Myocyte (in vitro differentiated cells): Measurements from ENCODE around the gene CCDC172. TPM values are rescaled to one million over a fixed set of nuclear protein-coding genes. Genes with fewer than 3 reads are reported as not detected.
"Not testable (repeated sequence)": the region's sequence is repeated elsewhere in the genome, so short reads cannot be mapped to it uniquely, and the experiment has no call there.

Source experiments
- DNase-seq: peaks from one replicate; pipeline ENCODE4 v3.0.0-alpha.2; 2012; ENCODE audit warnings: low read depth
- total RNA-seq: library from RNA; depleted of rRNA; stranded (reverse); fragments of >200 nt; gene quantifications from 2 replicates; pipeline ENCODE4 v1.2.3, GENCODE V29; 2014

CCDC172 gene
- total RNA-seq, 1 donor from 2014 or later: not detected

DNA sequence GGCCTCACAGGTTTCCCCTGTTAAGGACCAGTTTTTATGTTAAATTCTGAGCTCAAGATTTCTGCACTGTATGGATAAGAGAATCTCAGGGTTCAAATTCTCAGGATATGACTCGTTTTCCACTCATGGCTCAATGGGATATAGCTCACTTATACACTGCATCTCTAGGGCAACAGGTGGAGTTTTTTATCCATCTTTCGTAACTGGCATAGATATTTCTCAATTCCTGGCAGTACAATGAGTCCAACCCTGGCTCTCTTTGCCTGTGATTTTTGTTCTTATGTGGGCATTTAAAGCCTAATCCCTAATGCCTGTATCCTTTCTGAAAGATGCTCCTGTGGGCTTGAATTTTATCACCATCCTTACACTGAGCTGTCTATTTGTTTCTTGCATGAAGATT, 7.6 kb downstream of the CCDC172 start:
- DNase-seq: no peak

DNA sequence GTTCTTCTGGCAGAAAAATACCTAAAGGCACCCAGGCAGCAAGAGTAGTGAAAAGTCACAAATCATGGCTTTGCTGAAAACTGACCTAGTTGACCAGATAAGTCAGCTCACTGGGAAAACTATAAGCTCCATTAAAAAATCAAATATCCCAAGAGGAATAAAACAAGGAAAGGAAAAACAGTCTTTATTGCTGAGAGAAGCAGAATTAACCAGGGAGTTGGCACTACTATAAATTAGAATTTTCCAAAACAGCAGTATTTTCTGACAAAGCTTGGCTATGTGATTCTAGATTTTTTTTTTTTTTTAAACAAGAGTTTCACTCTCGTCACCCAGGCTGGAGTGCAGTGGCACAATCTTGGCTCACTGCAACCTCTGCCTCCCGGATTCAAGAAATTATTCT, 12.6 kb downstream of the CCDC172 start:
- DNase-seq: no peak

DNA sequence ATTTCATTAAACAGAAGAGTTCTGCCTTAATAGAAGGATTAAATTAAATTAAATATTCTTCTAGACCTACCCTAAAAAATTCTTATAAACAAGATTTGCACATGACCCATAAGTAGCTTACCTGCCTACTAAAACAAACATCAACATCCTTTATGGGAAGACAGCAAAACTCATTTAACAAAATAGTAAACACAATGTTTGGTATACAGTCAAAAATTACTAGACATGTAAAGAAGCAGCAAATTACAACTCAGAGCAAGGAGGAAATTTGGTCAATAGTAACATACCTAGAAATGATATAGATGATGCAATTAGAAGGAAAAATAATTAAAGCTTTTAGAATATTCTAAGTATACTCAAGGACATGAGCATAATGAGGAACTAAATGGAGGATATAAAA, 27.9 kb downstream of the CCDC172 start:
- DNase-seq: no peak

DNA sequence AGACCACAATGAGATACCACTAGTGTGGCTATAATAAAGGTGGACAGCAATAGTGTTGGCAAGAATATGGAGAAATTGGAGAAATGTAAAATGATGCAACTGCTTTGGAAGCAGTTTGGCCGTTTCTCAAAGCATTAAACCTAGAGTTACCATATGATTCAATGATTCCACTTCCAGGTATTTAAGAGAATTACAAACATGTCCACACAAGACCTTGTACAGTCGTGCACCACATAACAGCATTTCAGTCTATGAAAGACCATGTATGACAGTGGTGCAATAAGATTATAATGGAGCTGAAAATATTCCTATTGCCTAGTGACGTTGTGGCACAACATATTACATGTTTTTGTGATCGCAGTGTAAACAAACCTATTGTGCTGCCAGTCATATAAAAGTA, 29.6 kb downstream of the CCDC172 start:
- DNase-seq: no peak

DNA sequence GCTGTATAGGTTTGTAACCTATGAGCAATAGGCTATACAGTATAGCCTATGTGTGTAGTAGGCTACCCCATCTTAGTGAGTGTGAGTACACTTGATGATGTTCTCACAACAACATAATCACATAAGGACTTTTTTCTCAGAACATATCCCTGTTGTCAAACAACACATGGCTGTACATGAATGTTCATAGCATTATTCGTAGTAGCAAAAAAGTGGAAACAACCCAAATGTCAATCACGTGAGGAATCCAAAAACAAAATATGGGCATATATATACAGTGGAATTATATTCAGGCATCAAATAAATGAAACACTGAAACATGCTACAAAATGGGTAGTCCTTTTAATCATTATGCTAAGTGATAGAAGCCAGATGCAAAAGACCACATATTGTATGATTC, 31.1 kb downstream of the CCDC172 start:
- DNase-seq: no peak

DNA sequence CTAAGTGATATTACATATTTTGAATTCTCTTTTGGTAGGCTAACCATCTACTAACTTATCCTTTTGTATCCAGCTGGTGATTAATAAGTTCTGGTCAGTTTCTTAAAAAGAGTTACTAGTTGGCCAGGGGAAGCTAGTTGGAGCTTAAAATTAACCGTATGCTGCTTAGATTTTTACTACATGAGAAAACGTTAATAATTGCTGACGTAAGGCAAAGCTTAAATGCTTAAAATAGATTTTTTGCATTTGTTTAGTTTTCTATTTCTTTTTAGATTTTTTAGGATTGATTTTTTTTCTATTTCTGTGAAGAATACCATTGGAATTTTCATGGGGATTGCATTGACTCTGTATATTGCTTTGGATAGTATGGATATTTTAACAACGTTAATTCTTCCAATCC, 32.6 kb downstream of the CCDC172 start:
- DNase-seq: no peak

DNA sequence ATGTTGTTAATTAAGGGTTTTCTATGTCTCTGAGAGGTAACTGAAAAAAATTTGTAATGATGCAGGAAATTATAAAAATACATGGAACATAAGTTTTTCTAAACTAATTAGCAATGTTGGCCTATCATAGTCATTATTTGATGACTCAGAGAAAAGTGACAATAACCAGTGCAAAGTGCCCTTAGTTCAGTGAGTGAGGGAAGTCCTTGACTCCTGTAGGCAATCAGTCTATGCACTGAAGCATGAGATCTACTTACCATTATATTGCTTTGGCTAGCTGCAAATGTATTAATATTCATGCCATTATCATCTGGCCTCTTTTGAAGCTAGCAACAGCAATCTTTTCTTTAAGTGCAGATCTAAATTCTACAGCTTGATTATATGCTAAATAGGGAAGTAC, 40.6 kb downstream of the CCDC172 start:
- no peak for DNase-seq

DNA sequence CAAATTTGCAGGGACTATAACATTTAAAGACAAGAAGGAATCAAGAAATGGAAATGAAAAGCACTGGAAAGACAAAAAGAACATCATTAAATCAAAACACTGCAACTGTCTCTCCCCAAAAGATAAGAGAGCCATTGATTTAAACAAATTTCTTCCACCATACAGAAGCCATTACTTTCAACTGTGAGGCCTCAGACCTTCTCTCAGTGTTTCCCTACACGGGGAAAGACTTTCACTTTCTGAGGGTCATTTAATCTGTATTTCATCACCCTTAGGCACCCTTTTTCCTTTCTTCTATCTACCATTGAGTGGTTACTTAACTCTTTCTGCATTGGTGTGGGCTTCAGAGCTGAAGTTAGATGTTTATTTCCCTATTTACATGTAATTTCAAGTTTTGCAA, 47.5 kb downstream of the CCDC172 start:
- DNase-seq: peak; percentile 32

DNA sequence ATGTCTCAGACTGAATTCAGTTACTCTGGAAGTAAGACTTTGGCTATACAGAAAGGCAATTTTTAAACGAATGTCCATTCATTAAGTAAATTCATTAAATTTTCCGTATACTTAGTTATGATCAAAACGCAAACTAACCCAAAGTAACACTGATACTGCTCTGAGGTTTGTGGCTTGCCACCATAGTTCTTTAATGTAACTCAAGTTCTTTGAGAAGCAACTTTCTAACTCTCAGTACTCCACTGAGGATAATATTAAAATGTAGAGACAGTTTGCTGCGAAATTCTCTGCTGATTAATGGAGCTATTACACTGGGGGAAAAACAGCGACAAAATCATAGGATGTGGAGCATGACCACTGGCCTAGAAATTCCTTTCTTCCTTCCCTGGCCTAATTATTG, 58.0 kb downstream of the CCDC172 start:
- no peak for DNase-seq

DNA sequence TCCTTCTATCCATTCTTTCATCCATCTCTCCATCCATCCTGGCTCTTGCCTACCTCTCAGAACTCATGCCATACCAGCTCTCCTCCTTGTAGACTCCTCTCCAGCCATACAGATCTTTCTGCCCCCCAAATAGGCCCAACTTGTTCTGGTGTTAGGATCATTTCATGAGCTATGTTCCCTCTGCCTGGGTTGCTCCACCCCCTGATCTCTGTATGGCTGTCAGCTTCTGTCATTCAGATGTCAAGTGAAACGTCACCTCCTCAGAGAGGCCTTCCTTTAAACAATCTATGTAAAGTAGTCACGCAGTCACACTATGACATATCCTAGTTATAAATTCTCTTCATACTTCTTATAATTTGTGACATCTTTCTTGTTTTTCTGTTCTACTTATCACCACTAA, 61.1 kb downstream of the CCDC172 start:
- DNase-seq: no peak

DNA sequence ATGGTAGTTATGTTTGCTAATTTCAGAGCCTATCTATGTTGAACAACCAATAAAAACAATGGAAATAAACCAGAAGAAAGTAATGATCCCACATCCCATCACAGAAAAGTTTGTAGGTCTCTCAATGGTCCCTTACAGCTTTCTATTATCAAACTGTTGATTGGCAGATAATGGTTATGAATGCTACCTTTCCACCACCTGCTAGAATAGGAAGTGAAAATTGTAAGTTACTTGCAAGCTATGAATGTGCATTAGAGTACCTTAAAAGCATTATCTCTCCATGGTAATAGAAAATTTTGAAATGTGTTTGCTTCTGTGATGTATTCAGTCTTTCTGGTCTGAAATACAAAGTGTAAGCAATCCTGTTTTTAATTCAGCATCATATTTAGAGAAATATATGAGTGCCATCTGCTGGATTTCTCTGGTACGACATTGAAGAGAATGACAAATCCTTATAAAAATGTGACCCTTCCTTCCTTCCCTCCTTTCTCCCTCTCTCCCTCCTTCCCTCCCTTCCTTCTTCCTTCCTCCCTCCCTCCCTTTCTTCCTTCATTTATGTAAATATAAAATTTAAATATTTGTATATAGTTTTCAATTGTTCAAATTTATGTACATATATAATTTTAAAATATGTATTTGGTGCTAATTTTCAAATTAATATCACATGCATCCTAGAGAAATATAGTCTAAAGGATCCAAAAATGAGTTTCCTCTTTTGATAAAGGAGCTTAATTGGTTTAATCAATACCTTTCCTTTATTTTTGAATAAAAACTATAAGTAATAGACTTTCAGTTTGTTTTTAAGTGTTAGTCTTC, 62.0 kb downstream of the CCDC172 start:
- DNase-seq: peak; percentile 72

DNA sequence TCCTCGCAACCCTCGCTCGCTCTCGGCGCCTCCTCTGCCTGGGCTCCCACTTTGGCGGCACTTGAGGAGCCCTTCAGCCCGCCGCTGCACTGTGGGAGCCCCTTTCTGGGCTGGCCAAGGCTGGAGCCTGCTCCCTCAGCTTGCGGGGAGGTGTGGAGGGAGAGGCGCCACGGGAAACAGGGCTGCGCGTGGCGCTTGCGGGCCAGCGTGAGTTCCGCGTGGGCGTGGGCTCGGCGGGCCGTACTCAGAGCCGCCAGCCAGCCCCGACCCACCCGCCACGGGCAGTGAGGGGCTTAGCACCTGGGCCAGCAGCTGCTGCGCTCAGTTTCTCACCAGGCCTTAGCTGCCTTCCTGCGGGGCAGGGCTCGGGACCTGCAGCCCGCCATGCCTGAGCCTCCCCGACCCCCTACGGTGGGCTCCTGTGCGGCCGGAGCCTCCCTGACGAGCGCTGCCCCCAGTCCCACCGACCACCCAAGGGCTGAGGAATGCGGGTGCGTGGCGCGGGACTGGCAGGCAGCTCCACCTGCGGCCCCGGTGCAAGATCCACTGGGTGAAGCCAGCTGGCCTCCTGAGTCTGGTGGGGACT, 69.1 kb downstream of the CCDC172 start:
- not testable (repeated sequence) for DNase-seq

DNA sequence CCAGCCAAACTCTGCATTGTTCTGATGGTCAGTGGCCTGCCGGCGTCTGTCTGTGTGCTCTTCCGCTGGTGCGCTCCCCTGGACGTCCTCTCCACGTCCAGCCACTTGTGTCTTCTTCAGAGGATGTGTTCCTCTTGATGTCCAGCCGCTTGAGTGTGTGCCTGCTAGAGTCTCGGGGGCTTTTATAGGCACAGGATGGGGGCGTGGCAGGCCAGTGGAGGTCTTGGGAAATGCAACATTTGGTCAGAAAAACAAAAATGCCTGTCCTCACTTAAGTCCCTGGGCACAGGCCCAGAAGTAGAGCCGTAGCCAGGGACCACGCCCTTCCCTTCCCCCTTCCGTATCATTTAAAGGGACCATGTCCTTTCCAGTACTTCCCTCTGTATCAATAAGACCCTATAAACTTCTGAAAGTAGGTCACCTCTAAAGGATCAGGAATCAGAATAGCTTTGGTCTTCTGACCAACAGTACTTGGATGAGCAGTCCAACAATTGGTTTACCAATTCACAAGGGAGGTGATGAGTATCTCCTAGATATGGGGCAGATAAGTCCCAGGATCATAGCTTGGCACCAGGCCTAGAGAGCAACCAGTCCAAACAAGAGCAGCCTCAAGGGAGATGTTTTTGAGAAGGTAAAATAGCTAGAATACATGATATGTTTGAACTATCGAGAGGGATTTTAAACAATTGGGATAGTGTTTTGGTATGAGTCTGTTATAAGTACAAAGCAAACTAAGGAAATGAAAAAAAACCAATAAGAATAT, 71.2 kb downstream of the CCDC172 start:
- DNase-seq: no peak

DNA sequence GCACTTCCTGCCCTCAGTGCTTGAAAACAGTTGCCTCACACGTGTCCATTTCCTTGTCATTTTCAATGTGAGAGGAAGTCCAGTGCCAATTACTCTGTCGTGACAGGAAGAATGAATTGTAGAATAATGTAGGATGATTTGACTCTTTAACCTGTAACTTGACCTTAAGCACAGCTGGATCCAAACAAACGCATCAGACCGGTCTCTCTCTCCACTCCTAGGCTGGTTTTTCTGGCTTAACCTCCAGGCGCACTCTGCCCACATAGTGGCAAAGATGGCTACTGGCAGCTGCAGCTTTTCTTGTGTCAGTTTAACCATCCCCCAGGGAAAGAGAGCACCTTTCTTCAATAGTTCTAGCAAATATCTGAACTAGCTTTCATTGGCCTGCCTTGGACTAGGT, 74.0 kb downstream of the CCDC172 start:
- DNase-seq: peak; percentile 37

DNA sequence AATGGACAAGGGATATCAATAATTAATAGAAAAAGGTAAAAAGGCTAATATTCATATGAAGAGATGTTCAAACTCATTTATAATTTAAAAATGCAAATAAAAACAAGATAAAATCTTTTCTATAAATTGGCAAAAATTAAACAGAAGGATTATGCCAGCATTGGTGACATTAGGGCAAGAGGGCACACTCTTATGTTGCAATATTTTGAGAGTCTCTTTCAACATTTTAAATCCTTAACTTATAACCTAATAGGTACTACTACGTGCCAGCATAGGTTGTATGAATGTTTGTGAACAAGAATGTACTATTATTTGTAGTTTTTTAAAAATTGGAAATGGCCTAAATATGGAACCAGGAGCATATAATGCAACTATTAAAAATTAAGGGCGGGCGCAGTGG, 78.6 kb downstream of the CCDC172 start:
- DNase-seq: no peak

DNA sequence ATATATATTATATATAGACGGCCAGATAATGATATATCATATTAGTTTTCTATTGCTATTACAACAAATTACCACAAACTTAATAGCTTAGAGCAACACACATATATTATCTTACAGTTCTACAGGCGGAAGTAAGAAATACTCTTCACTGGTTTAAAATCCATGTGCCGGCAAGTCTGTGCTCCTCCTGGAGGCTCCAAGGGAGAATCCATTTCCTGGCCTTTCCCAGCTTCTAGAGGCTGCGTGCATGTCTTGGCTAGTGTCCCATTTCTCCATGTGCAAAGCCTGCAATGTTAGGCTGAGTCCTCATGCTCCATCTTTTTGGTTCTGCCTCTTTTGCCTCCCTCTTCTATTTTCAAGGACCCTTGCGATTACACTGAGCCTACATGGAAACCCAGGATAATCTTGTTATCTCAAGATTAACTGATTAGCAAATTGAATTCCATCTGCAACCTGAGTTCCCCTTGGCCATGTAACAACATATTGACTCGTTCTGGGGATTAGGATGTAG, 79.5 kb downstream of the CCDC172 start:
- DNase-seq: peak; percentile 20

DNA sequence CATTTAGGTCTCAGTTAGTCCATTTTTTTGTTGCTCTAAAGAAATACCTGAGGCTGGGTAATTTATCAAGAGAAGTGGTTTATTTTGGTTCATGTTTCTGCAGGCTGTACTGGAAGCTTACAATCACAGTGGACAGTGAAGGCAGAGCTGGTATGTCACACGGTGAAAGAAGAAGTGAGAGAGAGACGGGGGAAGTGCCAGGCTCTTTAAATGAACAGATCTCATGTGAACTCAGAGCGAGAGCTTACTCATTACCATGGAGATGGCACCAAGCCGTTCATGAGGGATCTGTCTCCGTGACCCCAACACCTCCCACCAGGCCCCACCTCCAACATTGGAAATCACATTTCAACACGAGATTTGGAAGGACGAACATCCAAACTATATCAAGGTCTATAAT, 84.5 kb downstream of the CCDC172 start:
- DNase-seq: peak; percentile 9

DNA sequence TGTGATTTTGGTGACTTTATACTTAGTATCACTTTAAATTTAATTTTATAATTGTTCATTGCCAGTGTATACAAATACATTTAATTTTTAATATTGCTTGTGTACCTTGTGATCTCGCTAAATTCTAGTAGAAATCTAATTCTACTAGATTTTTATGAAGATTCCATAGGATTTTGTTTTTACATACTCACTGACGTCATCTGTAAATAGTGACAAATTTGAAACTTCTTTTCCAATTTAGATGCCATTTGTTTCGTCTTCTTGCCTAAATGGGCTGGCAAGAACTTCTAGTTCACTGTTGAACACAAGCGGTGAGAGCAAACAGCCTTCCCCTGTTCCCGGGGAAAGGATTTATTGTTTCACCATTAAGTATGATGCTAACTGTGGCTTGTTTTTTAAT, 86.1 kb downstream of the CCDC172 start:
- no peak for DNase-seq

DNA sequence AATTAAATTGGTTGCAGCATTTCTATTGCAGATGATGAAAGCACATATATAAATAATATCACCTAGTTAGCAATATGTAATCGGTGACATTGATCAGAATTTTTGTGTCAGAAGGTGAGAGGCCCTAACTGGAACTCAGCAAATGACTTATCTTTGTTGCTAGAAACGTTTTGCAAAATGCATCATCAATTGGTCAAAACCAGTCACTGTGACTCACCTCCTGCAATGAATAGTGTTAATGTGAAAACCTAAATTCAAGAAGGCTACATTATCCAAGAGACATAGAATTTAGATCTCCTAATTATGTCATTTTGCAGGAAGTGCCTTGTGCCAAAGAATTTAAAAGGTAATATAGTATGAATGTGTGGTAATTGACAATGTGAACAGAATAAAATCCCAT, 93.6 kb downstream of the CCDC172 start:
- no peak for DNase-seq

DNA sequence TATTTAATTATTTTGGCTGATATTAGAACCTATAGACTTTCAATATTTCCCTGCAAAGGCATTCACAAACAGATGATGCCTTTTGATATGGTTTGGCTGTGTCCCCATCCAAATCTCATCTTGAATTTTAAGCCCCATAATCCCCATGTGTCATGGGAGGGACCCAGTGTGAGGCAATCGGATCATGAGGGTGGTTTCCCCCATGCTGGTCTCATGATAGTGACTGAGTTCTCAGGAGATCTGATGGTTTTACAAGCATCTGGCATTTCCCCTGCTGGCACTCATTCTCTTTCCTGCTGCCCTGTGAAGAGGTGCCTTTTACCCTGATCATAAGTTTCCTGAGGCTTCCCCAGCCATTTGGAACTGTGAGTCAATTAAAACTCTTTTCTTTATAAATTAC, 94.1 kb downstream of the CCDC172 start:
- DNase-seq: peak; percentile 48

DNA sequence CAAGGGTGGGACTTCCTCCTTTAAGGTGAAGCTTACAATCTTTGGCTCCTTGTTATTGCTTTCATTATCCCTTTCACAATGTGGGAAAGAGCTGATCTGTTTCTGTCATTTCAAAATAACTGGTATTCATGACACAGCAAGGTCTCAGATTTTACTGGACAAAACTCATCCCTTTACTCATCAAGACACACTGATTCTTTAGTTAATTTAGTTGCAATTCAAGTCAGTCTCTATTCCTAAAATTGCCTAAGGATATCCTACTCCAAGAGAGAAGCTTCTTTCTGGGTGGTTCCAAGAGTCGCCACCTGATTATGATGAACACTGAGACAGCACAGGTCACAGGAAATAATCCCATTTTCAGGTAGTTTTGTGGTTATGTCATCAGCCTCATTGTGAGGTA, 97.6 kb downstream of the CCDC172 start:
- no peak for DNase-seq

DNA sequence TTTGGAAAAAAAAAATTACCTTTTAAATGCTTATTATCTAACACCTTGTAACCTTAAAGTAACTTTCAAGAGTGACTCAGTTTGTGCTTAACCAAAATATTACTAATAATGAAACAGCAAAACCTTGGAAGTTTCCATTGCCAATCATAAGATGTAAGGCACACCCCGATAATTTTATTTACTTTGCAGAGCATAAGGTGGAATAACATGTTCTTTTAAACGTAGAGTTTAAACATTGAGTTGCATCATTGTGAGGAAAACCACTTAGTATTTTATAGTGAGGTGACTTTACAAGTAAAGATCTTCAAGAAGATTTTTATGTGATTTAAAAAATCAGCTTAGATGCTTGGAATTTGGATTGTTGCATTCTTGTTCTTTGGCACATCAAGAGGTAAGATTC, 103.4 kb downstream of the CCDC172 start, which contains the start of gene PNLIPRP3:
TSS of gene PNLIPRP3 (plus strand) at position 177 of the 400 bp plus-strand sequence. CDS start at position 343, 166 bp downstream.
- no peak for DNase-seq
